Retinal pigment epithelial cell (primary cell): ENCODE data around the gene ASNSD1.

Experiments
- DNase-seq: peaks from one replicate; pipeline ENCODE4 v3.0.0-alpha.2; 2010; ENCODE audit warnings: low read depth
- H3K4me3 ChIP-seq: 2 replicates; pipeline ENCODE4 v1.5.1; 2011; ENCODE audit warnings: mild to moderate bottlenecking, low read length, control low read depth, moderate library complexity
- CTCF ChIP-seq: conservative IDR thresholded peaks from 2 replicates; pipeline ENCODE4 v1.5.1; 2011; ENCODE audit warnings: low read depth, low read length, control low read depth, inconsistent platforms

Gene ASNSD1

GRCh38 chr2:189623049-189623448, 38.2 kb upstream of the ASNSD1 start:
- TF ChIP-seq CTCF = no peak

GRCh38 chr2:189624648-189625355, 36.5 kb upstream of the ASNSD1 start:
- DNase-seq = no peak

More at GRCh38 chr2:189623049-189623448, 38.2 kb upstream of the ASNSD1 start:
- no peak overlapping the region for H3K4me3 ChIP-seq
- no peak for DNase-seq

DNA sequence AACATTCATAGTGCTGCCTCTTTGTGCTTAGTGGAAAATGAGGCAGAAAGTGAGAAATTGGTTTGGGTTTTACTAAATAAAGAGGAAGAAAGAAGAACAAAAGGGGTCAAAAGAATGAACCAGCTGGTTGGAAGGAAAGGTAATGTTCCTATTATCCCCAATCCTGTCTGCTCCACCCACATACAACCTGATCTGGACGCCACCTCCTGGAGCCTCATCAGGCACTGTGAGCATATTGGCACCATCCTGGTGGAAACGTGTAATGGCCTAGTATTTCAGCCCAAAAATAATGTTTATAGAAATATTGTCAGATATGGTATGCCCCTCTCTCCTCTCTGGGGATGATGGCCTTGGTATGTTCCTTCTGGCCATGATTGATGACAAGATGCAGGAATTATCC, 35.6 kb upstream of the ASNSD1 start:
- H3K4me3 ChIP-seq = no peak overlapping the region
- no peak for DNase-seq
- no peak for TF ChIP-seq CTCF

More at GRCh38 chr2:189624648-189625355, 36.5 kb upstream of the ASNSD1 start:
- no peak overlapping the region for H3K4me3 ChIP-seq
- TF ChIP-seq CTCF = no peak

DNA sequence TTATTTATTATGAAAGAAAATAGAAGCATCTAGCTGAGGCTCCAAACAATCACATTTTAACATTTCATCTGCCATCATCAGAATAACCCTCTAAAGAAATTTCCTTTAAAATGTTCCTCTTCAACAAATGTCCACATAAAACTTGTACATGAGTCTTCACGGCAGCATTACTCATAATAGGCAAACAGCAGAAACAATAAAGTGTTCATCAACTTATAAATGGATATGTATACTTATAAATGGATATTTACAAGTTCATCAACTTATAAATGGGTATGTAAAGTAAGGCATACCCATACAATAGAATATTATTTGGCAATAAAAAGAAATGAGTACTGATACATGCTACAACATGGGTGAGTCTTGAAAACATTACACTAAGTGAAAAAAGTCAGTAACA, 33.5 kb upstream of the ASNSD1 start:
- TF ChIP-seq CTCF = no peak
- DNase-seq = no peak
- H3K4me3 ChIP-seq = no peak overlapping the region

DNA sequence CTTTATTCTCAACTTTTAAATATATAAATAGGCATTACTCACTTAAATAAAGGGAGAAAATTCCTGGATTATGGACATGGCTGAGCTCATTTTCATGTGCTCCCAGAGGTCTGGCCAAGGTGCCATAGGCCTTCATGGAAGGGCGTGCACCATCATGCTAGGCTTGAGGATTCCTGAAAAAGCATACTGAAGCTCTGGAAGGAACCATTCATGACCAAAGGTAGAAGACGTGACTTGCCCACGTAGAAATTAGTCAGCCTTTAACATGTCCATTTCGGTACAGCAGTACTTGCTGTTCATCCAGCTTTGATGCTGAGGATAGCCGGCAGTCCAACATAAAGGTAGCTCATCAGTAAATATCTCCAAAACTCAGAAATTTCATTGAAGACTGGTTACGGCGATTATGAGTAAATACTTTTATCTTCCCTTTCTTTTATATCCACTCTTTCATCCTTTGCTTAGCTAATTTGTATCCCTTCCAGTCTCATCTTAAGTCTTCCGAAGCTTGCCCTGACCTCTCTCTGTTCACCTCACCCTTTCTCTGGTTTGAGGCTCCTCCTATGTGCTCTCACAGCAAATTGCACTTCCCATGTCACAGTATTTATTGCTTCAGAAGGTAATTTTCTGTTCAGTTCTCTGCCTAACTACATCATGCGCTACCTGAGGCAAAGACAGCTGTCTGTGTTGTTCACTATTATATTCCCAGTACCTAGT, 32.3 kb upstream of the ASNSD1 start:
- H3K4me3 ChIP-seq = no peak overlapping the region
- no peak for TF ChIP-seq CTCF
- no peak for DNase-seq

DNA sequence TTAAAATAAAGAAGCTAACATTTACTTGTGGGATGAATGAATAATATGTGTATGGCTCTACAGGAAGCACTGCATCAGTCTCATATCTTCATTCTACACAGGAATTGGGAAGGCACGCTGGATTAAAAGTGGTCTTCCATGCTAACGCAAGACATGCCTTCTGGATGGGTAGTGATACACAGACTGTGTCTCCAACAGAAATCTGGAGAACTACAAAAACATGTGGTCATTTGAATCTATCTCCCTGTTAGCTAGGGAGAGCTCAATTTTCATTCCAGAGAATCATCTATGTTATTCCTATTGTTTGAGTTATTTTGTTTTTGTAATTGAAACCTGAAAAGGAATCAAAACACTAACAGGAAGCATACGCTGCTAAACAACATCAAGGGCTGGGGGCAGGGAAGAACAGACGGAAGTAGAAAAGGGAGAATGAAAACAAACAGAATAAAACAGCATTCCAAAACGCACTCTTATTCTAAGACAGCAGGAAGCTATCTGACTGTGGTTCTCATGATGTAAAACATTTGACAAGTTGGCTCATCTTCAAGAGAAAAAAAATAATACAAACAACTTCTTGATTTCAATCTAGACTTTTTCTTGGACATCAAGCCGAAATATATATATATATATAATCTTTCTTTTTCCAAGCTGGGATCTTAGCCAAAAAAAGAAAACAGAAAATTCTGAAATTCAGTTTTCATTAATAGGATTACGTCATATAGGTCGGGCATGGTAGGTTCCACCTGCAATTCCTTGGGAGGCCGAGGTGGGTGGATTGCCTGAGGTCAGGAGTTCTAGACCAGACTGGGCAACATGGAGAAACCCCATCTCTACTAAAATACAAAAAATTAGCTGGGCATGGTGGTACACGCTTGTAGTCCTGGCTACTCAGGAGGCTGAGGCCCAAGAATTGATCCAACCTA, 31.5 kb upstream of the ASNSD1 start:
- no peak overlapping the region for H3K4me3 ChIP-seq
- no peak for DNase-seq
- no peak for TF ChIP-seq CTCF
